Activated gamma-delta T cell (primary cell): ENCODE results near the gene UCP3.

ENCODE experiments used
- DNase-seq: peaks from one replicate; lab custom pipeline; 2025; lab: John Stamatoyannopoulos, UW

The UCP3 gene

GRCh38 chr11:73951797-73952196 lies 57.1 kb downstream of the UCP3 start:
- DNase-seq, result no peak

- no peak for DNase-seq
Measured at GRCh38 chr11:73950869-73951710, 57.8 kb downstream of the UCP3 start, which contains the start of gene DNAJB13. Gene DNAJB13 (plus strand): TSS chr11:73951026. CDS start chr11:73951070, 44 bp downstream.
